DMS53 treated with DMSO at 0.1 percent for 48 hours (cell line): Measurements from ENCODE around the gene OR4F6.
"Not testable (repeated sequence)": the region's sequence is repeated elsewhere in the genome, so short reads cannot be mapped to it uniquely, and the experiment has no call there.

Experiments
- DNase-seq: peaks from one replicate; lab custom pipeline; 2025; ENCODE audit not compliant: unreplicated experiment; lab: John Stamatoyannopoulos, UW

The OR4F6 gene, protein sequence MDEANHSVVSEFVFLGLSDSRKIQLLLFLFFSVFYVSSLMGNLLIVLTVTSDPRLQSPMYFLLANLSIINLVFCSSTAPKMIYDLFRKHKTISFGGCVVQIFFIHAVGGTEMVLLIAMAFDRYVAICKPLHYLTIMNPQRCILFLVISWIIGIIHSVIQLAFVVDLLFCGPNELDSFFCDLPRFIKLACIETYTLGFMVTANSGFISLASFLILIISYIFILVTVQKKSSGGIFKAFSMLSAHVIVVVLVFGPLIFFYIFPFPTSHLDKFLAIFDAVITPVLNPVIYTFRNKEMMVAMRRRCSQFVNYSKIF

DNA sequence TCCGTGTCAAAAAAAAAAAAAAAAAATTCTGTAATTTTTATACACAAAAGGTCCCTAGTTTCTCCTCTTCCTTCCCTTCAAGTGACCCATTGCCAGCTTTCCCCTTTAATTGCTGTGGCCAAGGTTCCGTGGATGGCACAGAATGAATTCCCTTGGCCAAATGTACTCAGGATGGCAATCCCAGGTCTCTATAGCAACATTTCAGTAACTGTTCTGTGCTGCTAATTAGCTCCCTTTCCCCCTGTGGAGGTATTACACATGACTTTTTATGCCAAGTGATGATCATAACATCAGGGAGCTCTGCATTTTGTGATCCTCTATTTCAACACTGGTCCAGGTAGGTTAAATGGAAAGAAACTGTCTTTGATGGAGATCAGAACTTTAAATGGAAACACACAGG is at the start of gene OR4F6:
OR4F6 (plus strand) TSS at position 301 of the 400 bp plus-strand sequence. CDS start 2,211 bp downstream, outside the sequence.
- no peak for DNase-seq

DNA sequence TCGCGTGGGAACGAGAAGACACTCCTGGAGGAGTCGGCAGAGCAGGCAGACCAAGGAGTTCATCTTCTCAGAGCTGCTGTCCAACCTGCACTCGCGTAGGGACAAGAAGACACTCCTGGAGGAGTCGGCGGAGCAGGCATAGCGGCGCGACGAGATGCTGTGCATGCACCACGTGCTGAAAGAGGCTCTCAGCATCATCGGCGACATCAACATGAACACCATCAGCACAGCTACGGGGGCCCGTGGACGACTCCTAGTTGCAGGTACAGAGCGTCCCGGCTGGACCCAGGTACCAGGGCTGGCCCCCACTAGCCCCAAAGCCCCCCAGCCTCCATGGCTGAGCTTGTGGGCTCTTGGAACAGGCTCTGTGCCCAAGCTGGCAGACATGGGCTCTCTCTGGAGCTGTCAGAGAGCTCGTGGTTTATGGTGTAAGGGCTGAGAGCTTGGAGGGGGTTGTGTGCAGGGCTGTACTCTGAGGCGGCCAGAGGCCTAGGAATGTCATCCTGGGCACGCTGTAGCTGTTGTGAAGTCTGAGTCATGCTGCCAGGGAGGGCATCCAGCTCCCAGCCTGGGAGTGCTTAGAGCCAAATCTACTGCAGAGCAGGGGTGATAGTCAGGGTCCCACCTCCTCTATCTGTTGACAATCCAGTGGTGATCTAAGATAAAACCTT is 38.5 kb upstream of the OR4F6 start:
- DNase-seq, result not testable (repeated sequence)

- not testable (repeated sequence) for DNase-seq
Observed at GRCh38 chr15:101765340-101765671, 38.0 kb upstream of the OR4F6 start.

DNA sequence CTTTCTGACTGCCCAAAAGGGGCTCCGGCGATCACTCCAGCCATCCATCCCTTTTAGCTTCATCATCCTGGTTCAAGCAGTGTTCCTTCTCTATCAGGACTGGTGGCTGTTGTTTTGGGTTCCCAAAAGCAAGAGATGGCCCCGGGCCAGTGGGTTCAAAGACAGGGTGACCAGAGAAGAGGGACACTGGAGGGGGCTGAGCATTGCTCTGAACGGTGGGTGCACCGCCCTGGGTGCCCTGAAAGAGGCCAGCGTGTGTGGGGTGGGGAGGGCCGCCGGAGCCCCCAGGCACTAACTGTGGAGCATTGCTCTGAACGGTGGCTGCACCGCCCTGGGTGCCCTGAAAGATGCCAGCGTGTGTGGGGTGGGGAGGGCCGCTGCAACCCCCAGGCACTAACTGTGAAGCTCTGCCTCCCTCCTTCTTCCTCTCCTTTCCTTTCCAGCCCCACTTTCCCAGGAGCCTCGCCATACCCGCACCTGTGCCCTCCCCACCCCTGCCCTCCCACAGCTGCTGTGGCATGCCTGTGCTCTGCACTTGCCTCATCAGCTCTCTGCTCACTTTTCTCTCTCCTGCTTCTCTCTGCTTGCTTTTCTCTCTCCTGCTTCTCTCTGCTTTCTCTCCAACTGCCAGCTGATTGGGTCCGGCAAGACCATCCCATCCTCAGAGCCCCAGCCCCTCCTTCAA is 37.4 kb upstream of the OR4F6 start:
- DNase-seq, result no peak

GRCh38 chr15:101767083-101767640 is 36.1 kb upstream of the OR4F6 start:
- not testable (repeated sequence) for DNase-seq

DNA sequence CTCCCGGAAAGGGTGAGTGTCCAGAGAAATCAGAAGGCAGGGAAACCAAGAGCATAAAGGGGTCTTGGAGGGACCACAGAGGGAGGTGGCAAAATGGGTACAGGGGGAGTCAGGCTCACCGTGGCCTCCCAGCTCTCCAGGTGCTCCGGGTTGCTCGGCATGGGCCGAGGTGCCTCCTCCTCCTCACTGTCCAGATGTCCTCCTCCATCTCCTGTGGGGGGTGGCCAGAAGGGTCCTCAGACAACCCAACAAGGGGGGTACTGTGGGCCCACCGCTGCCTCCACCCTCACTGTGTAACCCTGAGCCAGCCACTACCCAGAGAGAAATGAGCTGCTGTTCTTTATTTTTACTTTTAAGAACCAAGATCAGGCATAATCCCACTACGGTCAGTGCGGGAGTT is 30.4 kb upstream of the OR4F6 start:
- DNase-seq, result no peak

GRCh38 chr15:101773496-101774100 is 29.7 kb upstream of the OR4F6 start:
- DNase-seq, result peak; percentile 80

DNA sequence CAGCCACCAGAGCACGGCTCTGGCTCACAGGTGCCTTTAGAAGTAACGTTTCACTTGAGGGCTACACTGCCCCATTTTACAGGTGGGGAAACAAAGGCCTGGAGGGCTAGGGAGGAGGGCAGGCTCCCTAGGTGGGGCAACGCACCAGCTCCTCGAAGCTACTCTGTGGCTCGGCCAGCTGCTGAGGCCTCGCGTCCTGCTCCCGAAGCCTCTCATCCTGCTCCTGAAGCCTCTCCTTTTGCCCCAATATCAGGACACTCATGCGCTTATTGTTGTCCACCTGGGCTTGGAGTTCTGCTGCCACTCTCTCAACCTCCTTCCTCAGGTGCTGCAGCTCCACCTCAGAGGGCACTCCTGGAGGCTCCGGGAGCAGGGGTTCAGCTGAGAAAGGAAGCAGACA is 28.2 kb upstream of the OR4F6 start:
- no peak for DNase-seq

- DNase-seq, result not testable (repeated sequence)
Observed at GRCh38 chr15:101778576-101778975, 24.7 kb upstream of the OR4F6 start.

DNA sequence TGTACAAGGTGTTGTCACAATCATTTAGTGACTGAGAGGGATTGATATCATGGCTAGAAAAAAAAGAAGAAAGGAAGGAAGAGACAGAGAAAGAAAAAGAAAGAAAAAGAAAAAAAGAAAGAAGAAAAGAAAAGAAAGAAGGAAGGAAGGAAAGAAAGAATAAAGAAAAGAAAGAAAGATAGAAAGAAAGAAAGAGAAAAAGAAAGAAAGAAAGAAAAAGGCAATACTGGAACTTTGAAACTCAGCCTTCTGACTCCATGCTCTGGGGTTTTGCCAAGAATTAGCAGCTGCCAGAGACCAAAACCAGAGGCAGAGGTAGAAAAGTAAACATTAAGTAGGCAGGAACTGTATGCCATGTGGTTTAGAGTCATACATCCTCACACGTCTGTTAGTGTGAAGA is 23.1 kb upstream of the OR4F6 start:
- DNase-seq, result peak; percentile 10

DNA sequence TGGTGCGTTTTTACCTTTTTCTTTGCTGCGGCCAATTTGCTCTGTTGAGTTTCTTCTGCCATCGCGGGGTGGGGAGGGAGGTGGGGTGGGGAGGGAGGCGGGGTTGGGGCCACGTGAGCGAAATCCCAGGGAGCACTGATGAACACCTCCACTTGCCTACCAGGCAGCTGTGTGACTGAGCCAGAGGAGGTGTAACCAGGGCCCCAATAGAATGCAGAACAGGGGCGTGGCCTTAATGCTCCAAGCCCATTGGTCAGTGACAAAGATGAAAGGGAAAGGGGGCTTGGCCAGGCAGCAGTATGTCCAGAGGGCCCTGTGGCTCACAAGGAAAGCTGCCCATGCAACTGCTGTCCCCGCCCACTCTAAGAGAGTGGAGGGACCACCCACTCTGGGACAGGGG is 21.4 kb upstream of the OR4F6 start:
- no peak for DNase-seq

DNA sequence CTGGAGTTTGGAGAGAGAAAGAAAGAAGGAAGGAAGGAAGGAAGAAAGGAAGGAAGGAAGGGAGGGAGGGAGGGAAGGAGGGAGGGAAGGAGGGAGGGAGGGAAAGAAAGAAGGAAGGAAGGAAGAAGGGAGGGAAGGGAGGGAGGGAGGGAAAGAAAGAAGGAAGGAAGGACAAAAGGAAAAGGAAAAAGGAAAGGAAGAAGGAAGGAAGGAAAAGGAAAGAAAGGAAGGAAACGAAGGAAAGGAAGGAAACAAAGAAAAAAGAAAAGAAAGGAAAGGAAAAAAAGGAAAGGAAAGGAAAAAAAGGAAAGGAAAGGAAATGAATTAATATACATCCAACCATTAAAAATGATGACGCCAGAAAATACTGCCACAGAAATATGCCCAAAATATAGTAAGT is 18.7 kb upstream of the OR4F6 start:
- no peak for DNase-seq

- not testable (repeated sequence) for DNase-seq
Observed at GRCh38 chr15:101786422-101786821, 16.9 kb upstream of the OR4F6 start.

GRCh38 chr15:101788001-101788400 is 15.3 kb upstream of the OR4F6 start:
- not testable (repeated sequence) for DNase-seq

DNA sequence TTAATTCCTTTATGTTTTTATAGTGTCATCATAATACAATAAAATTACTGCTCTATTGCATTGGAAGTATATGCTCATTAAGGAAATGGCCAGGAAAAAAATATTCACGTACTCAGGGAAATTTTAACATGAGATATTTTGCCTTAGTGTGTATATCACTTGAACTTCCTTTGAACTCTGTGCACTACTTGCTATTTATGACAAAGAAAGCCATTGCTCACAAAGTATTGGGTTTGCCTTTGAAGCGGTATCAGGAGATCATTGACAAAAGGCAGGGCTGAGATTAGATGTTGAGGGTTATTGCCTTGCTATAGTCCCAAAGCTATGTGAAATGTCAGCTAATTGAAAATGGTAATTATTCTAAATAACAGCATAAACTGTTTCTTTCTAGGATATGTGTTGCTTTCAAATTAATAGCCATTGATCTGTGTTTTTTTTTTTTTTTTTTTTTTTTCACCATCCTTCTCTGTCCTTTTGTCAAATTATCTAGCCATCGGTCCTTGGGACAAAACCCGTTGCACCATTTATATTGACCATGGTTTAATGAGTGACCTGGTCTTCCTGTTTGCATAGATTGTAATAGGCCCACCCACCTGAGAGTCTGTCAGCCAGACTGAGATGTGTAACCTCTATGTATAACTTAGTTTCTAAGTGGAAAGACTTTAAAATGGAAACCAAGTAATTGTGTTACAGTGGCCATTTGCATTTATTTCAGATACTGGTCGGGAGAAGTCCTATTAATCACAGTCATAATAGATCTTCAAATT is 14.6 kb upstream of the OR4F6 start:
- not testable (repeated sequence) for DNase-seq

DNA sequence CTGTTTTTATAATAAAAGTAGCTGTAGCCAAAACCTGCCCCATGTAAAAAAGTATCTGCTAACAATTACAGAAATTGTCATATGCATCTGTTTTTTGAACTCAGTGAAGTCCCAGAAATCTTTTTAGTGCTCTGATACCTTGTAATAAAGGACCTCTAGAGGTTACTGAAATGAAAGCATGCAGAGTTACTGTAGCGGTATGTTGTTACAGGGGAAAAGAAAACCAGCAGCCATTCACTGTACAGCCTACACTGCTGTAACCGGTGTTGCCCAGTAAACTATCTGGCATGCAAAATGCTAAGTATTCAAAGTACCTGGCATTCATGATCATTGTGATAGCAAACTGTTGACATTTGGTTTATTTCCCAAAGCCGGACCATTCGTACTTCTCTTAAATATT is 12.6 kb upstream of the OR4F6 start:
- DNase-seq, result not testable (repeated sequence)

DNA sequence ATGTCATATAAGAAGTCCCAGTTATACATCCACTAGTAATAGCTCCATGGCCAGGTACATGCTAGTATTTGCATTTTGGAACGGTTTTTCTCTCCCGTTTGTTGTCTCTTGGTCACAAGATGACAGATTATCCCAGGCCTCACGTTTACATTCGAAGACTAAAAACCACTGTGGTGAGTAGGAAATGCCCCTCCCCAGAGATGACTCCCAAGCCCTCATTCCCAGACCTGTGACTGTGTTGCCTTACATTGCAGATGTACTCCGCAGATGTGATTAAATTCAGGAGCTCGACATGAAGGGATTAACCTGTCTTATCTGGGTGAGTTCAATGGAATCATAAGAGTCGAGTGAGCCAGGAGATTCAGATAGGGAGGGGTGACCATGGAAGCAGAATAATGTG is 9.3 kb upstream of the OR4F6 start:
- not testable (repeated sequence) for DNase-seq

- DNase-seq, result no peak
Observed at GRCh38 chr15:101795455-101795854, 7.9 kb upstream of the OR4F6 start.

- DNase-seq, result no peak
Observed at GRCh38 chr15:101799665-101800064, 3.6 kb upstream of the OR4F6 start.

- DNase-seq, result no peak
Observed at GRCh38 chr15:101801048-101801447, 2.3 kb upstream of the OR4F6 start.

- DNase-seq, result no peak
Observed at GRCh38 chr15:101803676-101804075, 367 bp downstream of the OR4F6 start.
